K562 (cell line): ENCODE data around the gene HADHB. TPM values are rescaled to one million over a fixed set of nuclear protein-coding genes. Genes with fewer than 3 reads are reported as not detected.

ENCODE experiments used
- CXXC5 ChIP-seq: fragments of 250-450 bp; sonication (Bioruptor Pico); IDR thresholded peaks from 2 replicates; pipeline ENCODE4 v1.8.0; 2022; ENCODE audit warnings: inconsistent platforms, mild to moderate bottlenecking, moderate library complexity
- FOXP1 ChIP-seq: sonication (generic); formaldehyde crosslinking; IDR thresholded peaks from 2 replicates; pipeline ENCODE4 v1.8.0; 2022; ENCODE audit warnings: mild to moderate bottlenecking, missing genetic modification reagents
- FOXP4 ChIP-seq: sonication (generic); formaldehyde crosslinking; IDR thresholded peaks from 2 replicates; pipeline ENCODE4 v1.8.0; 2022; ENCODE audit warnings: mild to moderate bottlenecking, missing genetic modification reagents, borderline replicate concordance
- IFI16 ChIP-seq: fragments of 250-450 bp; sonication (Bioruptor Pico); IDR thresholded peaks from 2 replicates; pipeline ENCODE4 v2.1.2; 2022; ENCODE audit warnings: mild to moderate bottlenecking, inconsistent platforms
- MEF2D ChIP-seq: conservative IDR thresholded peaks from 2 replicates; pipeline ENCODE4 v1.6.1; 2016; ENCODE audit warnings: low read depth, missing genetic modification characterization, missing compliant biosample characterization
- MEIS2 ChIP-seq: fragments of 450-650 bp; IDR thresholded peaks from 2 replicates; pipeline ENCODE4 v1.6.1; 2014; ENCODE audit warnings: mild to moderate bottlenecking; ENCODE audit not compliant: partially characterized antibody
- PHF21A ChIP-seq: fragments of 450-650 bp; IDR thresholded peaks from 2 replicates; pipeline ENCODE4 v1.6.1; 2017; ENCODE audit warnings: low read depth, borderline replicate concordance
- TAL1 ChIP-seq: fragments of 450-650 bp; IDR thresholded peaks from 2 replicates; pipeline ENCODE4 v1.6.1; 2016; ENCODE audit warnings: mild to moderate bottlenecking
- ZBTB33 ChIP-seq: sonication (generic); formaldehyde crosslinking; IDR thresholded peaks from 2 replicates; pipeline ENCODE4 v1.8.1; 2023; ENCODE audit warnings: mild to moderate bottlenecking, missing genetic modification reagents
- ZBTB9 ChIP-seq: fragments of 450-650 bp; formaldehyde crosslinking; IDR thresholded peaks from 2 replicates; pipeline ENCODE4 v1.4.0; 2020; ENCODE audit warnings: mild to moderate bottlenecking, moderate library complexity
- ZNF57 ChIP-seq: fragments of 450-650 bp; formaldehyde crosslinking; IDR thresholded peaks from 2 replicates; pipeline ENCODE4 v1.4.0; 2020; ENCODE audit warnings: mild to moderate bottlenecking, moderate library complexity
- ZNF785 ChIP-seq: fragments of 250-450 bp; sonication (Bioruptor Pico); IDR thresholded peaks from 2 replicates; pipeline ENCODE4 v1.4.0; 2020; ENCODE audit warnings: mild to moderate bottlenecking
- polyA plus RNA-seq, 8 experiments: library from polyadenylated mRNA; depleted of rRNA in 4 of 8; stranded (reverse) in 5 of 8; unstranded in 3 of 8; fragments of >200 nt; fragmentation: Nextera tagmentation in 2 of 8; fragmentation: Illumina TruSeq in 1 of 8; extraction: Ambion mirVana in 2 of 8; extraction: Trizol in 1 of 8; gene quantifications; 2 replicates each; pipeline versions ENCODE4 v1.2.1 to v1.2.3, GENCODE V29; 2011 to 2014; ENCODE audit warnings: inconsistent platforms in 1 of 8, missing spikeins in 1 of 8
- total RNA-seq, 7 experiments: library from RNA; depleted of rRNA in 6 of 7; stranded (reverse); fragments of >200 nt in 6 of 7; fragmentation: Illumina TruSeq in 2 of 7; extraction: Trizol in 2 of 7; gene quantifications; 2 replicates each; pipeline versions ENCODE4 v1.2.1 to v1.2.3, GENCODE V29; 2011 to 2021; ENCODE audit warnings: low replicate concordance in 1 of 7
- TF ChIP-seq, protein P1 (sequence below): sonication (generic); IDR thresholded peaks from 2 replicates; pipeline ENCODE4 v1.6.1; 2016
- TF ChIP-seq, protein P2 (sequence below): fragments of 200-800 bp; sonication (Bioruptor generic); IDR thresholded peaks from 2 replicates; pipeline ENCODE4 v1.6.1; 2016; ENCODE audit warnings: missing genetic modification characterization, missing compliant biosample characterization

The HADHB gene
- total and polyA plus RNA-seq, 9 of the 15 experiments (the other 6 are each of a cell fraction or from before 2014, with no cell fraction given) = 67.3 to 199 (median 100) TPM

DNA sequence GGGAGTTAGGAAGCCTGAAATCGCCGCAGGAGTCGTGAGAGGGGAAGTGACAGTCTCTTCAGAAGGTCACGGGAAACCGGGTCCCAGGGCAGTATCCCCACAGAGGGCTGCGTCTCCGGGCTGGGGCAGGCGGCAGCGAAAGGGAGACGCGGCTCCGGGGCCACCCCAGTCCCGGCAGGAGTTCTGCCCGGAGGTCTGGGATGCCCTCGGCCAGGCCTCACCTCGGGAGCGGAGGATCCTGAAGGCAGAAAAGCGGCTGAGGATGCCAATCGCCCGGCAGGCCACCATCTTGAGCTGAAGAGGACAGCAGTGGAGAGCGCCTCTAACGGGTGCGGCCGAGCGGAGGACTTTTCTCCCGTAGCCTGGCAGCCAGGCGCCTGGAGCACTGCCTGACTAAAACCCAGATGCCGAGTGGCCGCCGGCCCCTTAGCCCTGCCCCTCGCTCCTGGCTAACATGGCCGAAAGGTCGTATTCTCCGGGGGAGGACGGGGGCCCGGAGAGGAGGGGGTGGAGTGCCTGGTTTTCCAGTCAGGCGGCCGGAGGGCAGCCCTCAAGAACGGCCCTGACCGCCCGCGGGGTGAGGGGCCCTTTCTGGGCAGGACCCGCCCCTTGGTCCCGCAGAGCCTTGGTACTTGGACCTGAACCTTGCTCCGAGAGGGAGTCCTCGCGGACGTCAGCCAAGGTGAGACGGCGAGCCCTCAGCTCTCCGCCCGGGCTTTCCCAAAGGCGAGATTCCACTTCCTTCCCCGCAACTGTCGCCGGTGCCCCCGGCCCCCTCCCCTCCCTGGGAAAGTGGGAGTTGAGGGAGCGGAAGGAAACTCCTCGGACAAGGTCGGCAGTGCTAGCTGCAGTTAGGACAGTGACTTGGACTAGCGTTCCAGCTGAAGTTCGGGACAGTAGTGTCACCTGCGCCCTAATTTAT, at the start of gene HADHB, which contains the start of gene HADHA (continued):
- TF ChIP-seq FOXP4 (CRISPR knock-in tag) (no peak), MEF2D (tag) (no peak), MEIS2 (peak; percentile 16), TAL1 (peak; percentile 53; the same call in 1 of the 2 replicates), FOXP1 (CRISPR knock-in tag) (0 out of 2 replicates have a peak, but pooled peaks have one; percentile 43), ZNF57 (no peak), IFI16 (CRISPR knock-in tag) (no peak), PHF21A (no peak), CXXC5 (CRISPR knock-in tag) (peak; percentile 92), ZNF785 (CRISPR knock-in tag) (no peak), ZBTB9 (0 out of 2 replicates have a peak, but pooled peaks have one; percentile 14), ZBTB33 (peak; percentile 57; the same call in 1 of the 2 replicates)
- TF ChIP-seq, protein P1, sequence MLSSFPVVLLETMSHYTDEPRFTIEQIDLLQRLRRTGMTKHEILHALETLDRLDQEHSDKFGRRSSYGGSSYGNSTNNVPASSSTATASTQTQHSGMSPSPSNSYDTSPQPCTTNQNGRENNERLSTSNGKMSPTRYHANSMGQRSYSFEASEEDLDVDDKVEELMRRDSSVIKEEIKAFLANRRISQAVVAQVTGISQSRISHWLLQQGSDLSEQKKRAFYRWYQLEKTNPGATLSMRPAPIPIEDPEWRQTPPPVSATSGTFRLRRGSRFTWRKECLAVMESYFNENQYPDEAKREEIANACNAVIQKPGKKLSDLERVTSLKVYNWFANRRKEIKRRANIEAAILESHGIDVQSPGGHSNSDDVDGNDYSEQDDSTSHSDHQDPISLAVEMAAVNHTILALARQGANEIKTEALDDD = no peak
- TF ChIP-seq, protein P2, sequence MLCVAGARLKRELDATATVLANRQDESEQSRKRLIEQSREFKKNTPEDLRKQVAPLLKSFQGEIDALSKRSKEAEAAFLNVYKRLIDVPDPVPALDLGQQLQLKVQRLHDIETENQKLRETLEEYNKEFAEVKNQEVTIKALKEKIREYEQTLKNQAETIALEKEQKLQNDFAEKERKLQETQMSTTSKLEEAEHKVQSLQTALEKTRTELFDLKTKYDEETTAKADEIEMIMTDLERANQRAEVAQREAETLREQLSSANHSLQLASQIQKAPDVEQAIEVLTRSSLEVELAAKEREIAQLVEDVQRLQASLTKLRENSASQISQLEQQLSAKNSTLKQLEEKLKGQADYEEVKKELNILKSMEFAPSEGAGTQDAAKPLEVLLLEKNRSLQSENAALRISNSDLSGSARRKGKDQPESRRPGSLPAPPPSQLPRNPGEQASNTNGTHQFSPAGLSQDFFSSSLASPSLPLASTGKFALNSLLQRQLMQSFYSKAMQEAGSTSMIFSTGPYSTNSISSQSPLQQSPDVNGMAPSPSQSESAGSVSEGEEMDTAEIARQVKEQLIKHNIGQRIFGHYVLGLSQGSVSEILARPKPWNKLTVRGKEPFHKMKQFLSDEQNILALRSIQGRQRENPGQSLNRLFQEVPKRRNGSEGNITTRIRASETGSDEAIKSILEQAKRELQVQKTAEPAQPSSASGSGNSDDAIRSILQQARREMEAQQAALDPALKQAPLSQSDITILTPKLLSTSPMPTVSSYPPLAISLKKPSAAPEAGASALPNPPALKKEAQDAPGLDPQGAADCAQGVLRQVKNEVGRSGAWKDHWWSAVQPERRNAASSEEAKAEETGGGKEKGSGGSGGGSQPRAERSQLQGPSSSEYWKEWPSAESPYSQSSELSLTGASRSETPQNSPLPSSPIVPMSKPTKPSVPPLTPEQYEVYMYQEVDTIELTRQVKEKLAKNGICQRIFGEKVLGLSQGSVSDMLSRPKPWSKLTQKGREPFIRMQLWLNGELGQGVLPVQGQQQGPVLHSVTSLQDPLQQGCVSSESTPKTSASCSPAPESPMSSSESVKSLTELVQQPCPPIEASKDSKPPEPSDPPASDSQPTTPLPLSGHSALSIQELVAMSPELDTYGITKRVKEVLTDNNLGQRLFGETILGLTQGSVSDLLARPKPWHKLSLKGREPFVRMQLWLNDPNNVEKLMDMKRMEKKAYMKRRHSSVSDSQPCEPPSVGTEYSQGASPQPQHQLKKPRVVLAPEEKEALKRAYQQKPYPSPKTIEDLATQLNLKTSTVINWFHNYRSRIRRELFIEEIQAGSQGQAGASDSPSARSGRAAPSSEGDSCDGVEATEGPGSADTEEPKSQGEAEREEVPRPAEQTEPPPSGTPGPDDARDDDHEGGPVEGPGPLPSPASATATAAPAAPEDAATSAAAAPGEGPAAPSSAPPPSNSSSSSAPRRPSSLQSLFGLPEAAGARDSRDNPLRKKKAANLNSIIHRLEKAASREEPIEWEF (CRISPR knock-in tag) = no peak
